Measurements from ENCODE around the gene CNN2.
"Not testable (repeated sequence)": the region's sequence is repeated elsewhere in the genome, so short reads cannot be mapped to it uniquely, and the experiment has no call there.

The CNN2 gene

DNA sequence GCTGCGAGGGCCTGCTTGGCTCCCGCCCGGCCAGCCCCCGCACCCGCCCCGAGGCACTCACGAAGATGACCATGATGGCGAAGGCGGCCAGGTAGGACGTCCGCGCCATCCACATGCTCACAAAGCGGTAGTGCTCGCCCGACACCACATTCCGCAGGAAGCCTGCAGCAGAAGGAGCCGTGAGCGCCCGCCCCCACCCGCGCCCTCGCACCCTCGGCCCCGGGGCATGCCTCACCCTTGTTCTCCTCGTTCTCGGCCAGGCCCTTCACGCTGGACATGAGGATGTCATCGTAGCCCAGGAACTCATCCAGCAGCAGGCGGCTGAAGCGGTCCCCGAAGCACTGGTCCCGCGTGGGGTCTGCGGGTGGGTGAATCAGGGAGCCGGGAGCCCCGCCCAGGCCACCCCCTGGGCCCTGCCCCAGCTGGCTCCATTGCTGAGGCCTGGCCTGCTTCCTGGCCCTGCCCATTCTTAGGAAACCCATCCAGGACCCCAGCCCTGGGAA lies 14.5 kb upstream of the CNN2 start:
- no peak for DNase-seq

DNA sequence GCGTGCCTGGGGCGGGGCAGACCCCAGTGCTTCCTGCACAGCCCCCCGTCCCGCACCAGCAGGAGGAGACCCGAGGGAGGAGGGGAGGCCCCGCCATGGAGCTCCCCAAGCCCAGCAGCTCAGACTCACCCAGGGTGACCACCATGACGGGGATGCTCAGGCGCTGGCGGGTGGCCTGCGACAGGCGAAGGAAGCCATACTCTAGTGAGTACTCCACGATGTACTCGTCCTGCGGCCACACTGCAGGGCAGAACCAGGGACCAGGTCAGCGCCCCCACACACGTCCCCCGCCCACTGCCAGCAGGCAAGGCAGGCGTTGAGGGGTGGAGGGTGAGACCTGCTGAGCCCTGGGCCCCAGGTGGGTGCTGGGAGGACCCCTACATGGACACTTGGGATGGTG lies 14.1 kb upstream of the CNN2 start:
- DNase-seq = no peak

DNA sequence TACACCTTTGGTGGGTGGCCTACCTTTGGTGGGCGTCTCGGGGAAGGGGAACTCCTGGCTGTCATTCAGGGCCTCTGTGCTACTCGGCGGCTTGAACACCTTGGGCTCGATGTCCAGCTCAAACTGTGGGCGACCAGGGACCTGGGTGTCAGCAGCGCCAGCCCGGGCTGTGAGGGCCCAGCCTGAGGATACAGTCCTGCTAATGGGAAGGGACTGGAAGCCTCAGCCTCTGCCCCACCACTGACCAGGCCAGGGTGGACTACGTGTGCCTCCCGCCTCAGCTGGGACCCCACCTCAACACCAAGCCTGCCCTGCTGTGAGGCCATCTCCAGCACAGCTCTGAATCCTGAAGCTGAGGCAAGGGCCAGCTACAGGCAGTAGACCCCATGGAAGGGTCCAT lies 13.2 kb upstream of the CNN2 start:
- DNase-seq = no peak

DNA sequence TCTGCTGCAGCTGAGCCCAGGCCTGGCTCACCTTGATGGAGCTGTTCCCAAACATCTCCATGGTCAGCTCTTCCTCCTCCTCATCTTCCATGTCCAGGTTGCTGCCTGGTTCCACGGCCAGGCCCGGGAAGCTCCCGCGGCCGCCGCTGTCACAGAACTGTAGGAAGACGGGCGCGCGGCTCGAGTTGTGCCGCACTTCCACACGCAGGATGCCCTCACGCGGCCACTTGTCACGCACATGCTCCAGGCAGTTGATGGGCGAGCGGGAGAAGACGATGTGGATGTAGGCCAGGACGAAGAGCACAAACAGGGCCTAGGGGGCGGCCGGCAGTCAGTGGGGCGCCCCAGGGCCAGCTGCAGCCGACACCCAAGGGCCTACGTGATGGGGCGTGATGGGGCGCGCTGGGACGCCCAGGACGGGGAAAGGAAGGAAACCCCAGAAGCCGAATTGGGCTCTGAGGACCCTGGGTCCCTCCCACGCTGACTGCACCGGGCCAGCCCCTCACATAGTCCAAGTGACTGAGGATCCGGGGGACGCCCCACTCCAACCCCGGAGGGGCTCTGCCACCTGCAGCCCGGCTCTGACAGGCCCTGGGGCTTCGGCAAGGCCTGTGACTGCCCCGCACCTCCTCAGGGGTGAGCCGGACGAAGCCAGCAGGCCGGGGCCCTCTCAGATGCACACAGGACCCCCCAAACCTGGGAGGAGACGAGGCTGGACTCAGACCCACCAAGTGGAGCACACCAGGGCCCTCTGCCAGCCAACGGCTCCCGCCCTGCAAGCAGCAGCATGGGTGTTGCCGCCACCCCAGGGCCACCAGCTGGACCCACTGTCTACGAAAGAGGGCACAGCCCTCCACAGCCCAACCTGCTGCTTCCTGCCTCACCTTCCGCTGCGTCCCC lies 12.0 kb upstream of the CNN2 start:
- DNase-seq = no peak

DNA sequence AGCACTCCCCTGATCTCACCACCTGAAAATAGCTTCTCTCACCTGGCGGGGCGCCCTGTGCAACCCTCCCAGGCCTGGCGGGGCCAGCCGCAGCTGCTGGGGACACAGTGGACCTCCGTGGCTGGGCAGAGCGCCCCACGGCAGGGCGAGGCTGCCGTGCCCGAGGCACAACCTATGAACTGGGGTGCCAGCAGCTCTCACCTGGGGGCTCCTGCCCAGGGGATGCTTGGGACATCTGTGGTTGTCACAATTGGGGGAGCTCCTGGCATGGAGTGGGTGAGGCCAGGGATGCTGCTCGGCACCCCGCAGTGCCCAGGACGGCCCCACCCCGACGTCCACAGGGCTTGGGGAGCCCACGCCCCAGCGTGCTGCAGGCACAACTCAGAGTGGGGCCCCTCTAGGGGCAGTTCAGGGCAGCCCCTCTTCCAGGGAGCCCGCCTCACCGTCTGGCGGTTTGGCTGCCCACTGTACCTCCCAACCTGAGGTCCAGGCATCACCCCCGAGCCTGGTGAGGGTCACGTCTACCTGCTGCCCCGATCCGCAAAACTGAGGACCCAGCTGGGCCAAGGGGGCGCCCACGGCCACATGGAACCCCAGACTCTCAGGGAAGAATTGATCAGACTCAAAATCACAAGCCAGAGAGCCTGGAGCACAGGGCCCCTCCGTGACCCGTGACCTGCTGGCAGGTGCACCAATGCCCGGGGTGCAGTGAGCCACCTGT lies 11.2 kb upstream of the CNN2 start:
- no peak for DNase-seq

DNA sequence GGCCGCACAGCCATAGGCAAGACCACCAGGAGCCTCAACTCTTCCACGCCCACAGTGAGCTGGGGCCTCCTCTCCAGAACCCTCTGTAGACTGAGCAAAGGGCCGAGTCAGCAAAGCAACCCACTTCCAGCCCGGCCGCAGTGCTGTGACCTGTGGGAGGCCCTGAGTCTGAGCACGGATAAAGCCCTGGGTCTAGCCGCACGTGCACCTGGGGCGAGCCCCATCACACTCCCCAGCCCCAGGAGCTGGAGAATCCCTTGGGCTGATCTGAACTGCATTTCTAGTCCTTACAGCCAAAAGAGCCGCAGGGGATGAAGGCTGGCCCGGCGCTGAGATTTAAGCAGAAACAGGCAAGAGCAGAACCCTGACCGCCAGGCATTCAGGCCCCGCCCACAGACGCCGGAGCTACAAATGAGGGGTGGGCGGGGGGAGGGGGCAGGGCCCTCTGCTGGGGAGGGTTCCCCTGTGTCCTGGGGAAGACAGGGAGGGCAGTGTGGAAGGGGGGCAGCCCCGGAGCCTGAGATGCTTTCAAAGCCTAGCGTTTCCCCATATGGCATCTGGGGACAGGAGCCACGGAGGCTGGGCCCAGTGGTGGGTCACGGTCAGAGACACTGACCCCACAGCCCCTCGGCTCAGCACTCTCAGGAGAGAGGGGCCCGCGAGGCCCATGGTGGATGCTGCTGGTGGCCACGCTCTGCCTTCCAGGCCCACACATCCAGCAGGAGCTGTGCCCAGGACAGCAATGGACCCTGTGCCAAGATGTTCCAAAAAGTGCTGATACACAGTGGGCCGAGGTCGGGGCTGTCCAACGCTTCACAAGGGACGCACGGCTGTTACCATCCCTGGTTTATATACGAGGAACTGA lies 10.4 kb upstream of the CNN2 start:
- no peak for DNase-seq

DNA sequence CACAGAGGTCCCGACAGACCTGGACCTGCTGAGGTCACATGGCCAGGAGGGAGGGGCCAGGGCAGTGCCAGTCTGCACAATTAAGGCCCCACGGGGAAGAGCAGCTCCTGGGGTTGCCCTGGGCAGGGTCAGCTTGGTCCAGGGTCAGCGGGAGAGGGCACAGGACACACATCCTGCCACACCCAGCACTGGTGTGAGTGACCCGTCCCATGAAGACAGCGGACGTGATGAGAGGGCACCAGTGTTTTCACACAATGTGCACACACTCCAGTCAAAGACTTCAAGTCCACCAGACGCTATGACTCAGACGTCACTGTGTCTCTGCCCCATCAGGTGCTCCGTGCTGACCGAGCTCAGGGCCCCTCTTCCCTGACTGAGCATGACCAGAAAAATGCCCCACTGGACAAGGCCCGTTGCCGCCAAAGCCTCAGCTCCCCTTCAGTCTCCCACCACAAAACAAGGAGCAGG lies 9.7 kb upstream of the CNN2 start:
- DNase-seq = no peak

DNA sequence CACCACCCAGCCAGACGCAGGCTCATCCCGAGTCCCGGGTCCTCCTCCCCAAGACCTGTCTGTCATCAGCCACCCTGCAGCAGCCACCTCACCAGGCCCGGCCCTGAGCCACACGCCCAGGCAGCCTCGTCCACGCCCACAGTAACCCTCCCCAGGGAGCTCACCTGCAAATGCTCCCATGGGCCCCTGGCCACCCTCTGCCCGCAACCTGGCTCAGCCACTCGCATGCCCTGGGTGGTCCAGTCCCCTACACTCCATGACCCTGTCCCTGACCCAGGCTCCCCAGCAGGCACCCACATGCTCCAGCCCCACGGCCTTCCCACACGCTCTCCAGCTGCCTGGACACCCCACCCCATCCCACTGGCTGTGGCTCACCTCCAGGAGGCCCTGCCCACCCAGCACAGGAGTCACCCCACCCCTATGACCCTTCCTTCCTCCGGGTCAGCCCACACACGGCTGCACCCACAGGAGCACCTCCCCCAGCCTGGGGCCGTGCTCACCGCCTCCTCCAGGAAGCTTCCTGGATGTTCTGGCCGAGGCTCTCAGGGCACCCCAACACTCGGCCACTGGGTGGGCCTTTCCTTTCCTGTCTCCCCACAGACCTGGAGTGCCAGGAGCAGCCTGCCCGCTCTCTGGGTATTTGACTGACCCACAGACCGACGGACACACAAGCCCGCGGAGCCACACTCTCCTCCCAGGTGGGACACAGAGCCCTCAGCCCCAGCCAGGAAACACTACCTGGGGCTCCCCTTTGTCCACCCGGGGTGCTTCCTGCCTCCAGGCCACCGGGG lies 9.1 kb upstream of the CNN2 start:
- DNase-seq = peak in 1 of 3 donors; percentile 28

DNA sequence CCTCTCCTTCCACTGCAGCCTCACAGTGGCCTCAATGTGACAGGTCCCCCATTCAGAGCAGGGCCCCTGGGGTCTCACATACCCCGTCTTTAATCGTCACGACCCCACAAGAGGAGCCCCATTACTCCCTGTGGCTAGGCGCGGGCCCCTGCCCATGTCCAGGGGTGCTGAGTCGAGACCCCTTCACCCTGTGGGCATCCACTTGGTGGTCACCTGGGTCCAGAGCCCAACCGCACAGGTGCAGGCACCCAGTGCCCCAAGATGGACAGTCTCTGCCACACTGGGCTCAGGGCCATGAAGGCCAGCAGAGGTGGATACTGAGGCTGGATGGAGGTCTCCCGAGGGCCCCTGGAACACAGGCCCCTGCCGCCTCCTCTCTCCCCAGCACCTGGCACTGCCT lies 8.5 kb upstream of the CNN2 start:
- no peak for DNase-seq

DNA sequence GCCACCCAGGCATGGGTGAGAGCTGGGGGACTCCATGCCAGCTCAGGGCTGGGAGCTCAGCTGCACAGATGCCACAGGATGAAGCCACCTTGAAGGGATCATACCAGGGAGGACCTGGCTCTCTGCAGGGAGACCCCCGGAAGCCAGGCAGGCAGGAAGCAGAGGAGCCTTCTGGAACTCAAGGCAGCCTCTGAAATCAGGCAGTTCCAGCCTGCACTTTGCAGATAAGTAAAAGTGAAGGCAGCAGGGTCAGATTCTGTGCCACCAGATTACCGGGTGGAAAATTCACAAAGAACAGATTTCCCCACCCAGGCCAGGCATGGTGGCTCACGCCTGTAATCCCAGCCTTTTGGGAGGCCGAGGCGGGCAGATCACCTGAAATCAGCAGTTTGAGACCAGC lies 8.0 kb upstream of the CNN2 start:
- no peak for DNase-seq

DNA sequence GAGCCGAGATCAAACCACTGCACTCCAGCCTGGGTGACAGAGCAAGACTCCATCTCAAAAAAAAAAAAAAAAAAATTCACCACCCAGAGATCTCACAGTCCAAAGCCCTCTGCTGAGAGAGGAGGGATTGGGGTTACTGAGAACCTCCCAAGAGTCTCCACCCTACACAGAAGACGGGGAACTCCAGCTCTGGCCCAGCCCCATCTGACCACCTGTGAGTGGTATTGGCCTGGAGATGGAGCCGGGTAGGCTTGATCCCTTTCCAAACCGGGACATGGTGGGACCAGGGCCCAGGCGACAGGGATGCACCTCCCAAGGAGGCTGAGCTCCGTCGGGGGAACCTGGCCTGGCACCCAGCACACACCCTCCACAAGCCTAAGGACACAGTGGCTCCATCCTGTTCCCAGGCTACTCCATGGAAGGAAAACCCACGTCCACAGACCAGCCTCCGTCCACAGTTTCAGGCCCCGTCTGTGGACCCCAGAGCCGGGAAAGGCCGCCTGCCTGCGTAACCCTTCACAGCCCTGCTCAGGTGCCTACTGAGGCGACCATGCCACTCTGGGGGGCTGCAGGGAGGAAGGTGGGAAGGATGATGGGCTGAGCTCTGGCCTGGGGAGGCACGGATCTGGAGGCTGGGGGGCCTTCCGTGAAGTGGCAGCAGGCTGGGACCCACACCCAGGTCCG lies 7.3 kb upstream of the CNN2 start:
- DNase-seq = no peak

DNA sequence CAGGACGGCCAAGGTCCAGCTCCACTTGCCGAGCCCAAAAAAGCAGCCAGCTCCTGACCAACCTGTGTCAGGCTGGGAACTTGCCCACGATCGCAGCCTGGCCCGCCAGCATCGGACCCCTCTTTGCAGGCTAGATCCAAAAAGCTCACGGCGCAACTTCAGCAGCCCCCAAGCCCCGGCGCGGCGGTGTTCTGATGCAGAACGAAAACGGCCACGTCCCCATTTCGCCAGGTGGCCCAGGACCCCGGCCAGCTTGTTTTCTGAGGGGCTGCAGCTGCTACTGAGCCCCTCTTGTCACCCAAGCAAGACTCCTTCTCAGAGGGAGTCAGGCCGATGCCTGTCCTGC lies 6.8 kb upstream of the CNN2 start:
- DNase-seq = no peak

DNA sequence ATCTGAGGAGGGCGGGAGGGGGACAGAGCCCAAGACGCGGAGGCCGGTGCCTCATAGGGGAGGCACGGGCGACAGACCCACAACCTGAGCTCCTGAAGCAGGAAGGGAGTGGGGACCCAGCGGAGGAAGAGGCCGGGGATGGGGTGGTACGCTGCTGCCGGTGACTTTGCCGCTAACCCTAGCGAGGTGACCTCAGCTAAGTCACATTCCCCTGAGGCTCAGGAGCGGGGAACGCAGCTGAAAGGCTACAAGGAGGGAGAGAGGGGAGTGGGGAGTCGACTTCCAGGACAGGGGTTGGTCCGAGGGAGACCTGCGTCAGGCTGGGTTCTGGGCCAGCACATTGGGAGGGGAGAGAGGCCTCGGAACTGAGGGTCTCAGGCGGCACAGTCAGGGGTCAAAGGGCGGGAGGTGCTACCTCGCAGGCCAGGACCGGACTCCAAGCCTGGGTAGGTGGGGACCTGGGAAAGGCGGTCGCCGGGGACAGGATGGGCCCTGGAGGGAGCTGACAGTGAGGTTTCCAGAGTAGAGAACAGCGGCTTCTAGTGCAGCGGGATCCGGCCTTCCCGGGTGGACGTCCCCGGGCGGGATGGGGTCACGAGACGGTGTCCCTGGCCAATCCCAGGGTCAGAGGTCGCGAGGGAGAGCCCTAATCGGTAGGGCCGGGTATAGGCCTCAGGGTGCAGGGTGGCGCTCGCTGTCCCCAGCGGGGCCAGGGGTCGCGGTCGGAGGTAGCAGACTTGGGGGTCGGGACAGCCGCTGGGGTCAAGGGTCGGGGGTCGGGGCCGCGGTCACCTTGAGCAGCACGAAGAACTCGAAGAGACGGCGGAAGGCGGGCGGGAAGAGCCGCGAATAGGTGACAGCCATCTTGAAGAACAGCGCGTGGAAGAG lies 6.2 kb upstream of the CNN2 start:
- DNase-seq = peak in 2 of 3 donors; percentile 32 to 70

DNA sequence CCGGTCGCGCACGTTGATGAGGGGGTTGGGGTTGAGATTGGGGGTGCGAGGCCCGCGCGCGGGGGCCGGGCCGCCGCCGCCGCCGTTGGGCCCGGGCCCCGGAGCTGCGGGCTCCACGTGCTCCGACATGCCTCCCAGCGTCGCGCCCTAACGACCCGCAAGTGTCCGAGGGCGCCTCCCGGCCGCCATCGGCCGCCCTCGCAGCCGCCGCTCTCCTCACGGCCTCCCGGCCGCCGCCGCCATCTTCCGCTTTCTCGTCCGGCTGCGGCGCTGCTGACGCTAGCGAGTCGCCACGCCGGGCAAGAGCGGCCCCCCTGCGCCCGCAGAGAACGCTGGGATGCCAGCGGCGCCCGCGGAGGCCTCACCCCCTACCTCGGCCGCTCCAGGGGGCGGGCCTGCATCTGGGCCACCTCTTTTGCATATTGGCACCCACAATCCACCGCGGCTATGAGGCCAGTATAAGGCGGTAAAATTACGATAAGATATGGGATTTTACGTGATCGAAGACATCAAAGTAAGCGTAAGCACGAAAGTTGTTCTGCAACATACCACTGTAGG lies 5.5 kb upstream of the CNN2 start, which contains the start of gene TMEM259:
TMEM259 (minus strand) TSS at position 256 of the 558 bp plus-strand sequence; CDS start at position 129, 127 bp downstream.
- peak; percentile 98 to 99 (median 99) for DNase-seq

DNA sequence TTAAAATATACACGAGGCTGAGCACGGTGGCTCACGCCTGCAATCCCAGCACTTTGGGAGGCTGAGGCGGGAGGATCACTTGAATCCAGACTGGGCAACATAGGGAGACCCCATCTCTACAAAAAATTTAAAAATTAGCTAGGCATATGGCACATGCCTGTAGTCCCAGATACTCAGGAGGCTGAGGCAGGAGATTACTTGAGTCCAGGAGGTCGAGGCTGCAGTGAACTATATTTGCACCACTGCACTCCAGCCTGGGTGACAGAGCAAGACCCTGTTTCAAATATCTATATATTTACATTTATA lies 2.6 kb upstream of the CNN2 start:
- DNase-seq = not testable (repeated sequence)

DNA sequence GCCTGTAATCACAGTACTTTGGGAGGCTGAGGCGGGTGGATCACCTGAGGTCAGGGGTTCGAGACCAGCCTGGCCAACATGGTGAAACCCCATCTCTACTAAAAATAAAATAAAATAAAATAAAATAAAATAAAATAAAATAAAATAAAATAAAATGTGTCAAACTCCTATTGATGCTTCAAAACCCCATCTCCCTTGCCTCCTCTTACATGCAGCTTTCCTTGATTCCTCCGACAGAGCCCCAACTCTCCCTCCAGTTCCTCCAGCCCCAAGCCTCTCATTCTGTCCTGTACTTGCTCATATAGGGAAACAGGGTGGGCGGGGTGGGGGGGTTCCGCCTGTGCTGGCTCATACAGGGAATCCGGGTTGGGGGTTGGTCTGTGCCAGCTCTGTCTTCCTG lies 1.3 kb upstream of the CNN2 start:
- not testable (repeated sequence) for DNase-seq

DNA sequence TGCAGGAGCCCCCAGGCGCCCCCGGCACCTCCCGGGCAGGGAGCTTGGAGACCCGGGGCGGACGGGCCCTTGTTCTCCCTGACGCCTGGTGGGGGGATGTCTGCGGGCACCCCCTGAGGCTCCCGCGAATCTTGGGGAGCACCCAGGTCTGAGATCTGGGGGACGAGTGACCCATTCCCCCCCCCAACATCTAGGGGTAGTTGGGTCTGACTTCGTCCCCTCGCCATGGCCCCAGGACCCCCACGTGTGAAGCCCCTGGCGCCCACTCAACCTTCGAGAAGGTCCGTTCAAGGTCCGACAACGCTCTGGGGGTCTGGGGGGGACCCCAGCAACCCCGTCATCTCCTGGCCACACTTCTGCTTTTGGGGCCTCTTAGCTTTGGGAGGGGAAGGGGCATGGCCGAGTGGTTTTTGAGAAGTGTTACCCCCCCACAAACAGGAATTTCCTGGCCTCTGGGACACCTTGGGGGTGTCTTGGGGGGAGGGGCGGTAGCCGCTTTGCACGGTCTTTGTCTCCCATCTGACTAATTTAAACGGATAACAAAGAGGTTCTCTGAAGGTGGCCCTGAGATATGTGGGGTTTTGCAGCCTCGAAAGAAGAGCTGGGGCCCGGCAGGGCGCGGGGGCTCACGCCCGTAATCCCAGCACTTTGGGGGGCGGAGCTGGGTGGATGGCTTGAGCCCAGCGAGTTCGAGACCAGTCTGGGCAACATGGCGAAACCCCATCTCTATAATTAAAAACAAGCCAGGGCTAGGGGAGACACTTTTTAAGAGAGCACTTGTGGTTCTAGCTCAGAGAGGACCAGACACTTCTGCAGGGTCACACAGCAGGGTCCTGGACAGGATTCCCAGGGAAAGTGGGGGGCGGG lies 608 bp downstream of the CNN2 start:
- DNase-seq = peak; percentile 52 to 66 (median 55)

DNA sequence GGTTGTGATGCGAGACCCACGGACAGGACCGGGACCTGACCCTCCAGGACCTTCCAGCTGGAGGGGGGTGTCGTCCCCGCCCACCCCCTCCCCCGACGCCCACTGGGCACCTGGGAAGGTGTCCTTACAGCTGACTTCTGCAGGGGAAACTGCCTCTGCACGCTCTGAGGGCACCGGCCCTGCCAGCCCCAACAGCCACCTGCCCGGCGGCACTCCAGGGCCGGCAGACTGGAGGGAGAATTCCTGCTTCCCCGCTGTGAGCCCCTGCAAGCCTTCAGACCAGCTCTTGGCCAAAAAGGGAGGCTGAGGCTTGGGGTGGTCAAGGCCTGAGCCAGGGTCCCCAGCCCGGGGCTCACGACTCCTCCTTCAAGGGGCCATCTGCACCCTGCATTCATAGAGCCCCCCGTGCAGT lies 1.2 kb downstream of the CNN2 start:
- DNase-seq = no peak

Data from suppressor macrophage treated with lipopolysaccharide for 1 hour (primary cell).